Heart left ventricle (tissue), 16 donors: ENCODE measurements around the gene CPLX3. TPM values are rescaled to one million over a fixed set of nuclear protein-coding genes. Genes with fewer than 3 reads are reported as not detected.

ENCODE experiments used
- ATAC-seq, 4 donors: fragments of 200-7000 bp; cut with Tn5 transposase; one replicate each; pipeline ENCODE4 v1.9.1; 2020 to 2022; ENCODE audit warnings: moderate library complexity in 4 of 4, mild to moderate bottlenecking in 3 of 4, moderate number of reproducible peaks in 1 of 4
- DNase-seq, 5 donors: peaks; one replicate each; pipeline ENCODE4 v3.0.0-alpha.2; 2020
- H3K27ac ChIP-seq, 12 donors: fragments of 200-600 bp; sonication (generic) in 4 of 12; one replicate each; pipeline versions ENCODE4 v1.5.0 to v1.8.0; 2016 to 2022; ENCODE audit warnings: mild to moderate bottlenecking in 2 of 12
- H3K27me3 ChIP-seq, 9 donors: fragments of 200-600 bp; sonication (generic) in 2 of 9; one replicate each; pipeline versions ENCODE4 v1.5.1 to v1.8.0; 2016 to 2022; ENCODE audit warnings: mild to moderate bottlenecking in 3 of 9
- H3K36me3 ChIP-seq, 9 donors: fragments of 200-600 bp; sonication (generic) in 2 of 9; one replicate each; pipeline versions ENCODE4 v1.5.0 to v1.8.0; 2018 to 2022; ENCODE audit warnings: mild to moderate bottlenecking in 2 of 9
- H3K4me1 ChIP-seq, 12 donors: fragments of 200-600 bp; sonication (generic) in 4 of 12; one replicate each; pipeline versions ENCODE4 v1.5.0 to v1.8.0; 2016 to 2022; ENCODE audit warnings: mild to moderate bottlenecking in 3 of 12
- H3K4me3 ChIP-seq, 12 donors: fragments of 200-600 bp; sonication (generic) in 4 of 12; one replicate each; pipeline versions ENCODE4 v1.5.0 to v1.8.0; 2017 to 2022; ENCODE audit warnings: mild to moderate bottlenecking in 9 of 12, moderate library complexity in 4 of 12
- H3K9me3 ChIP-seq, 12 donors: fragments of 200-600 bp; sonication (generic) in 4 of 12; one replicate each; pipeline versions ENCODE4 v1.5.0 to v1.8.0; 2016 to 2022; ENCODE audit warnings: mild to moderate bottlenecking in 1 of 12
- POLR2A ChIP-seq, 2 donors: fragments of 450-650 bp; IDR thresholded peaks; one replicate each; pipeline ENCODE4 v1.6.1; 2017; ENCODE audit warnings: antibody characterized with exemption in 2 of 2, mild to moderate bottlenecking in 2 of 2, moderate library complexity in 2 of 2
- WGBS, 4 donors: extraction: QIAGEN DNeasy Blood & Tissue Kit in 2 of 4; methylation state at CpG; one replicate each; pipeline versions ENCODE4 v1.1.5 to v1.1.7; 2013 to 2018; 5-methylcytosine and 5-hydroxymethylcytosine counted together
- intact Hi-C, 10 donors: fragments of 100-400 bp; cut with DNase I; formaldehyde crosslinking; loops; one replicate each; pipeline versions ENCODE4 v1.11.1 to v1.14.2; 2022
- polyA plus RNA-seq, 2 donors: library from polyadenylated mRNA; stranded (reverse); fragments of 200-250 nt; gene quantifications; one replicate each; pipeline ENCODE4 v1.2.3, GENCODE V29; 2013
- total RNA-seq, 9 donors: library from RNA; depleted of rRNA in 2 of 9; stranded (reverse); fragments of >200 nt in 2 of 9; fragmentation: NEBNext Ultra II Directional in 3 of 9; extraction: Animal tissue kit (Norgen Biotek cat#: 25700) in 3 of 9; gene quantifications; one replicate each; pipeline versions ENCODE4 v1.1.0 to v1.2.4, GENCODE V29; 2016 to 2023
- TF ChIP-seq, protein P1 (sequence below), 12 donors: fragments of 200-600 bp; sonication (generic) in 4 of 12; IDR thresholded peaks; one replicate each; pipeline versions ENCODE4 v1.5.0 to v1.8.0; 2018 to 2022; ENCODE audit warnings: antibody characterized with exemption in 12 of 12, mild to moderate bottlenecking in 5 of 12
- donor health status: ischemic (EF 13 %, LVEDD 7.1; RV severe dilation, severe dysfunction).
- donor health status: healthy with polysubstance abuse.
- donor health status: DM: no; HTN: yes; CAD: no.
- donor health status: DM: no; HTN: no; CAD: no.
- donor health status: ischemic (EF 25% LVEDD 6.9; RV normal size, moderate dysfunction).
- donor health status: ischemic (EF 25% LVEDD 5.7; RV mildly dilated, moderate dysfunction).
- donor health status: healthy.
- donor health status: DM: yes; HTN: yes; CAD: no.
- donor health status: ischemic (EF 35%, LVEDD 5.7; RV mildly dilated, moderate dysfunction).
- donor health status: nonischemic (EF 11% LVEDD 7.7; RV severe dilation, severe dysfunction).
- donor health status: DM: yes; HTN: yes; CAD: no.
- donor health status: PGD.
- donor health status: ischemic (EF 29% LVEDD 5.4; RV normal size, mild dysfunction).
- donor health status: nonischemic (EF 23%, LVEDD 6.1; RV moderate dilation, normal function).

CPLX3 gene
- total and polyA plus RNA-seq, 11 donors: 0.06 to 3.3 (median 1.6) TPM; not detected in 3

DNA sequence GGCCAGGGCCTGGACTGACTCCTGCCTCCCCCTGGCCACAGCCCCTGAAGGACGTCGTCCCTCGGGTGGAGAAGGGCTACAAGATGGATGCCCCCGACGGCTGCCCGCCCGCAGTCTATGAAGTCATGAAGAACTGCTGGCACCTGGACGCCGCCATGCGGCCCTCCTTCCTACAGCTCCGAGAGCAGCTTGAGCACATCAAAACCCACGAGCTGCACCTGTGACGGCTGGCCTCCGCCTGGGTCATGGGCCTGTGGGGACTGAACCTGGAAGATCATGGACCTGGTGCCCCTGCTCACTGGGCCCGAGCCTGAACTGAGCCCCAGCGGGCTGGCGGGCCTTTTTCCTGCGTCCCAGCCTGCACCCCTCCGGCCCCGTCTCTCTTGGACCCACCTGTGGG is 24.1 kb upstream of the CPLX3 start:
- ATAC-seq (no peak), DNase-seq (no peak)
- Histone ChIP-seq H3K9me3 (no peaks in the 10 kb centered on the region), H3K4me3 (no peak overlapping the region), H3K27ac (no peak overlapping the region), H3K4me1 (peaks cover 0 to 34% (median 19%) of the 10 kb centered on the region in 12 donors), H3K36me3 (peaks cover 0 to 72% (median 48%) of the 10 kb centered on the region in 9 donors), H3K27me3 (no peaks in the 10 kb centered on the region)
- intact Hi-C loops: loop anchor here in 2 of 10 donors (5.0 kb wide), 2 partner anchors 35 kb away; no protein-coding TSS in a partner anchor
- no peak for TF ChIP-seq POLR2A (IDR thresholded peaks at IDR 0.05)
- TF ChIP-seq, protein P1, sequence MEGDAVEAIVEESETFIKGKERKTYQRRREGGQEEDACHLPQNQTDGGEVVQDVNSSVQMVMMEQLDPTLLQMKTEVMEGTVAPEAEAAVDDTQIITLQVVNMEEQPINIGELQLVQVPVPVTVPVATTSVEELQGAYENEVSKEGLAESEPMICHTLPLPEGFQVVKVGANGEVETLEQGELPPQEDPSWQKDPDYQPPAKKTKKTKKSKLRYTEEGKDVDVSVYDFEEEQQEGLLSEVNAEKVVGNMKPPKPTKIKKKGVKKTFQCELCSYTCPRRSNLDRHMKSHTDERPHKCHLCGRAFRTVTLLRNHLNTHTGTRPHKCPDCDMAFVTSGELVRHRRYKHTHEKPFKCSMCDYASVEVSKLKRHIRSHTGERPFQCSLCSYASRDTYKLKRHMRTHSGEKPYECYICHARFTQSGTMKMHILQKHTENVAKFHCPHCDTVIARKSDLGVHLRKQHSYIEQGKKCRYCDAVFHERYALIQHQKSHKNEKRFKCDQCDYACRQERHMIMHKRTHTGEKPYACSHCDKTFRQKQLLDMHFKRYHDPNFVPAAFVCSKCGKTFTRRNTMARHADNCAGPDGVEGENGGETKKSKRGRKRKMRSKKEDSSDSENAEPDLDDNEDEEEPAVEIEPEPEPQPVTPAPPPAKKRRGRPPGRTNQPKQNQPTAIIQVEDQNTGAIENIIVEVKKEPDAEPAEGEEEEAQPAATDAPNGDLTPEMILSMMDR (IDR thresholded peaks at IDR 0.05): no peak
- 92 to 97% (median 92%) methylated on average over 15 to 20 of the region's 20 CpGs for WGBS, 4 donors

DNA sequence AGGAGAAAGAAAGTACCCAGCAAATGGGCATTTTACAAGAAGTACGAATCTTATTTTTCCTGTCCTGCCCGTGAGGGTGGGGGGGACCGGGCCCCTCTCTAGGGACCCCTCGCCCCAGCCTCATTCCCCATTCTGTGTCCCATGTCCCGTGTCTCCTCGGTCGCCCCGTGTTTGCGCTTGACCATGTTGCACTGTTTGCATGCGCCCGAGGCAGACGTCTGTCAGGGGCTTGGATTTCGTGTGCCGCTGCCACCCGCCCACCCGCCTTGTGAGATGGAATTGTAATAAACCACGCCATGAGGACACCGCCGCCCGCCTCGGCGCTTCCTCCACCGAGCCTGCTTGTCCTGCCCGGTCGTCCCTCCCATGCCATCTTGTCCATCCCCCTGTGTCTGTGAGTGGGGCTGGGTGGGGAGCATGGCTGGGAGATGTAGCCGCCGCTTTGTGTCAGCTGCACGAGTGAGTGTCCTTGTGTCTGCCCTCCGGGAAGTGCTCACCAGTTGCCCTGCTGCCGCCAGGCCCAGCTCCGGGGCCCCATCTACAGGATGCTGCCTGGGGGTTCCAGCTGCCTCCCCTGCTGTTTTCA is 23.5 kb upstream of the CPLX3 start:
- H3K9me3 ChIP-seq: no peaks in the 10 kb centered on the region
- H3K4me1 ChIP-seq: peaks cover 0 to 28% (median 19%) of the 10 kb centered on the region in 12 donors
- no peaks in the 10 kb centered on the region for H3K27me3 ChIP-seq
- intact Hi-C loops: loop anchor here in 2 of 10 donors (5.0 kb wide), 2 partner anchors 34 to 36 kb away; no protein-coding TSS in a partner anchor
- no peak overlapping the region for H3K27ac ChIP-seq
- 90 to 92% (median 91%) methylated on average over 31 of the region's 31 CpGs for whole genome bisulfite sequencing, 4 donors
- H3K4me3 ChIP-seq: no peak overlapping the region
- TF ChIP-seq, protein P1 (IDR thresholded peaks at IDR 0.05): no peak
- DNase-seq (no peak), ATAC-seq (no peak)
- H3K36me3 ChIP-seq: peaks cover 0 to 71% (median 48%) of the 10 kb centered on the region in 9 donors

DNA sequence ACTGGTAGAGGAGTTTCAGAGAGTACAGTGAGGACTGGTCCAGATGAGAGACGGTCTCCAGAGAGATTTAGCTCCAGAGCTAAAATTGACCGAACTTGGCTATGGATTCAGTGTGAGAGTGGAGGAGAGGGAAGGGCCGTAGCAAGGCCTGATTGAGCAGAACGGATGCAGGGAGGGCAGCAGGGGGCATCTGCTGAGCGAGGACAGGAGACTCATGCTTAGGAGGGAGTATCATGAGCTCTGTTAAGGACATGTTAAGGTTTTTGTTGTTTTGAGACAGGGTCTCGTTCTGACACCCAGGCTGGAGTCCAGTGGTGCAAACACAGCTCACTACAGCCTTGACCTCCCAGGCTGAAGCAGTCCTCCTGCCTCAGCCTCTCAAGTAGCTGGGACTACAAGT is 21.5 kb upstream of the CPLX3 start:
- DNase-seq (no peak), ATAC-seq (no peak)
- Histone ChIP-seq H3K4me1 (peaks cover 0 to 13% (median 6%) of the 10 kb centered on the region in 12 donors), H3K36me3 (peaks cover 0 to 51% (median 38%) of the 10 kb centered on the region in 9 donors), H3K27ac (no peak overlapping the region), H3K4me3 (no peak overlapping the region), H3K9me3 (no peaks in the 10 kb centered on the region), H3K27me3 (no peaks in the 10 kb centered on the region)
- WGBS, 4 donors: 66 to 82% (median 69%) methylated on average over 6 of the region's 6 CpGs
- TF ChIP-seq POLR2A (IDR thresholded peaks at IDR 0.05): no peak
- TF ChIP-seq, protein P1 (IDR thresholded peaks at IDR 0.05): no peak
- intact Hi-C loops: loop anchor here in 2 of 10 donors (5.0 kb wide), 2 partner anchors 32 to 38 kb away; no protein-coding TSS in a partner anchor

DNA sequence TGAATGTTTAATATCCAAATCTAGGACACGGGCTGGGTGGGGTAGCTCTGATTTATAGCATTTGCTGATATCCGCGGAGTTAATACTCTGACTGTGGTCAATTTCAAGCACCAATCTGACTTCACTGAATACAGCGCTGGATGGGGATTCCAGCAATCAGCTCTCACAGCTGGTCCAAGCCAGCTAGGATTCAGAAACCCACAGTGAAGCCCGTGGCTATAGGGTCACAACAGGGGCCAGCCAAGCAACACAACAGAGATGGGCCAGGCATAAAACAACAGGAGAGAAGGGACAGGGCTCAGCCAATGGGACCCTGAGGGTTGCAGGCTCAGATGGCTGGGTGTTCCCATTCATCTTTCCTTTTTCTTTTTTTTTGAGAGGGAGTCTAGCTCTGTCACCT is 19.1 kb upstream of the CPLX3 start:
- no peak for ATAC-seq
- no peak for DNase-seq
- H3K27me3 ChIP-seq: no peaks in the 10 kb centered on the region
- peaks cover 0 to 29% (median 19%) of the 10 kb centered on the region in 9 donors for H3K36me3 ChIP-seq
- H3K4me1 ChIP-seq: peaks cover 0 to 10% (median 0%) of the 10 kb centered on the region in 12 donors
- TF ChIP-seq POLR2A (IDR thresholded peaks at IDR 0.05): no peak
- TF ChIP-seq, protein P1 (IDR thresholded peaks at IDR 0.05): no peak
- intact Hi-C loops: no loop called here
- no peak overlapping the region for H3K27ac ChIP-seq
- H3K9me3 ChIP-seq: no peaks in the 10 kb centered on the region
- H3K4me3 ChIP-seq: no peak overlapping the region
- 62 to 74% (median 66%) methylated on average over 5 of the region's 5 CpGs for WGBS, 4 donors
